D721Med (cell line): Measurements from ENCODE around the gene SMPX.

Source experiments
- DNase-seq: peaks from one replicate; pipeline ENCODE4 v3.0.0; 2011; ENCODE audit warnings: low spot score; ENCODE audit not compliant: insufficient read length
- FAIRE-seq: peaks from 2 replicates; lab custom pipeline; 2011; peaks lifted over from hg19 to GRCh38; lab: Jason Lieb, UNC
- TF ChIP-seq, protein P1 (sequence below): IDR thresholded peaks from 2 replicates; pipeline ENCODE4 v1.5.1; 2012; ENCODE audit warnings: mild to moderate bottlenecking, control low read depth; ENCODE audit not compliant: insufficient read depth; ENCODE audit errors: missing control alignments

Gene SMPX

DNA sequence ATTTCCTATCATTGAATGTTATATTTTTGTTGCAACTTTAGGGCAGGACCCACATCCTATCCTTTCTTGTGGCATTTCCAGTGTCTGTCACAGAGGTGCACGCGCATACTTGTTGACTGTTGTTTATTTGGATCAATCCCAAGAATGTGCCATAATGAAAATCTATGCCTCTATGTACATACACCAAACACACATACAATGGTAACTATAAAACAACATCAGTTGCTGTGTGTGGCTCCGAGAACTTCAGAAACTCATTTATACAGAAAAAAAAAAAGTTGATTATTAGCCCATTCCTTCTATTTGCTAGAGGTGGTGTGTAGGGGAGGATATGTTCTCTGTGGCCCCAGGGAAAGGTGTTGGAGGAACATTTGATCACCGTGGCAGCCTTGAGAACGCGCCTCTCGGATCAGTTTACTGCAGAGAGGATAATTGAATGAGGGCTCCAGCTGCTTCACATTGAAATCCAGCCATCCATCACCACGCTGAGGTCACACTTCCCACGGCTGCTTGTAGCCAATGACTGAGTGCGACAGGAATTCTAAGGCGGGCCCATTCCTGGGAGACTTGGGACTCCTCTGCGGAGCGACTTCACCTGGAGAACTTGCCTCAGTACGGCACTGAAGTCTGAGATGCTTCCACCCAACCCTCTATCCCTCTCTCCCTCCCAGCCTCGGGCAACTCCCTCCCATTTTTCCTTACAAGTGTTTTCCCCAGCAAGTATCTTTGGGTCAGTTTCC lies 19.5 kb downstream of the SMPX start:
- TF ChIP-seq, protein P1, sequence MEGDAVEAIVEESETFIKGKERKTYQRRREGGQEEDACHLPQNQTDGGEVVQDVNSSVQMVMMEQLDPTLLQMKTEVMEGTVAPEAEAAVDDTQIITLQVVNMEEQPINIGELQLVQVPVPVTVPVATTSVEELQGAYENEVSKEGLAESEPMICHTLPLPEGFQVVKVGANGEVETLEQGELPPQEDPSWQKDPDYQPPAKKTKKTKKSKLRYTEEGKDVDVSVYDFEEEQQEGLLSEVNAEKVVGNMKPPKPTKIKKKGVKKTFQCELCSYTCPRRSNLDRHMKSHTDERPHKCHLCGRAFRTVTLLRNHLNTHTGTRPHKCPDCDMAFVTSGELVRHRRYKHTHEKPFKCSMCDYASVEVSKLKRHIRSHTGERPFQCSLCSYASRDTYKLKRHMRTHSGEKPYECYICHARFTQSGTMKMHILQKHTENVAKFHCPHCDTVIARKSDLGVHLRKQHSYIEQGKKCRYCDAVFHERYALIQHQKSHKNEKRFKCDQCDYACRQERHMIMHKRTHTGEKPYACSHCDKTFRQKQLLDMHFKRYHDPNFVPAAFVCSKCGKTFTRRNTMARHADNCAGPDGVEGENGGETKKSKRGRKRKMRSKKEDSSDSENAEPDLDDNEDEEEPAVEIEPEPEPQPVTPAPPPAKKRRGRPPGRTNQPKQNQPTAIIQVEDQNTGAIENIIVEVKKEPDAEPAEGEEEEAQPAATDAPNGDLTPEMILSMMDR, result no peak
- FAIRE-seq, result no peak
- DNase-seq, result no peak

DNA sequence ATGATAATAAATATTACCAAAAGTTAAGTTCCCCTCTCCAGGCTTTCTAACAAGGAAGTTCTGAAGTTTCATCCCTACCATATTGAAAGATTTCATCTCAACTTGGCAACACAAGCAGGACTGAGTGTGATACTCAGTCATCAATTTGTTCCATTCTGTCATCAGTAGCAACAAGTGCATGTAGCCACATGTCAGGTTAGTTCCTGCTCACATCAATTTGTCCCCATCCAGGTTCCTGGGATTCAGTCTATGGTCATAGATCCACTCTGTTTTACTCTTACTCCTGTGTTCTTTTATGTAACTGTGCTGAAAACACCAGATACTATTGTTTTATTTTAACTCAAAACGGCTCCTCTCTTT lies 22.2 kb downstream of the SMPX start:
- FAIRE-seq (no peak), DNase-seq (no peak)
- TF ChIP-seq, protein P1, result no peak

DNA sequence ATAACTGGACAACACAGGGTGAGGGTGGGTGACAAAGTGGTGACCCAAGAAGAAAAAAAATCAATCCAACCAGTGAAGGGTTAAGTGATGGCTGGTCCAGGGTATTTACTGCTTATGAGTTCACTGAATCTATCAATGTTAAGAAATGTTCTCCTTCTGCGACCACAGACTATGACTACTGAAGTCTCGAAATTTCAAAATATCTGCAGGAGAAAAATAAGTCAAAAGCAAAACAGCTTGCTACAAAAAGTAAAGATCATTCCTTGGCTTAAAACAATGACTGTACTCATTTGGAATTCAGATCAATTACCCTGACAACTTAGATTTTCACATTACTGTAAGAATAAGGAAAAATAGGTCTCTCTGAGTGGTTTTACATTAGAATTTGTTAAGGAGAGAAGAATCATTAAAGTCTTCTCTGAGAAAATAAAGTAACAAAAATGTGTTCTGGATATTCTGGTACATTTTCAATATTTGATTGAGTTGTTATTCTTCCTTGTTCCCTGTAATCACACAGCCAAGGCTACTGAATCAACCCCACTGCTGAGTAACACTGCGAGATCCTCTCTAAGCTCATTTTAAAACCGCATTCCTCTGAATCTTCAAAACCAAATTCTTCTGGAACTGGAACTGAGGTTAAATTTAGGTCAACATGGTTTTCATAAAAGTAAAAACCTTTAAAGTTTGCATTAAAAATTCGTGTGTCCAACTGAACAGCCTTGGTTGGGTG lies 22.7 kb downstream of the SMPX start:
- TF ChIP-seq, protein P1, result no peak
- FAIRE-seq (no peak), DNase-seq (no peak)

DNA sequence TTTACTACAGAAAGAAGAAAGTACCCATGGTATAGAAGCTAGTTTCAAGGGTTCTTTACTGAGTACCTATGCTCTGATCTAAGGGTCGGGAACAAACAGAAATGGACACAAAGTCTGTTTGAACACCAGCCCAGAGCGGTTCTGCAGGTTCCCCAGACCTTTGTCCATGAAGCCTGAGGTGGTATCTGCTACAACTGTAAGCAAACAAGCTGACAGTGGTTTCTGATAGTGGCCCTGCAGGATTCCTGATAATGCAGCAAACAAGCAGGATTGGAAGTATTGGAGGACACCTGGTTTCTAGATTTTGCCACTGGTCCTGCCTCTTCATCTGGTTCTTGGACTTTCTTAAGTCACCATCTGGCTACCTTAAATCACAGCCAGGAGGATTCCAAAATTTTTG lies 23.7 kb downstream of the SMPX start:
- FAIRE-seq, result no peak
- TF ChIP-seq, protein P1, result no peak
- DNase-seq, result no peak

DNA sequence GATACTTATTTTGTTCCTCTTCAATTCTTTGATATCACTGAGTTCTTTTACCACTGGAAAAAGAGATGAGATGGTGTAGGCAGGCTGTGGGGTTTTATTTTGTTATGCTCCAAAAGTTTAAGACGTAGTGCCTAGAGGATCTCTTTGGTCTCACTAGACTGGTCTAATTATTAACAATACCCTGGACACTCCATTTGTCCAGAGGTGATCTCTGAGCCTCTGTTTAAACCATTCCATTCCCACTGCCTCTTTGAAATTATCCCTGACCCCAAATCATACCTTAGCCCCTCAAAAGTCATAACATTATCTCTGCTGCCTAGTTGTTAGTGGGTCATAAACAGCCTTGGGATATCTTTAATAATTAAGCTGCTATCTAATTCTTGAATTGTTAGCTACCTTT lies 24.2 kb downstream of the SMPX start:
- TF ChIP-seq, protein P1, result no peak
- DNase-seq (no peak), FAIRE-seq (no peak)

DNA sequence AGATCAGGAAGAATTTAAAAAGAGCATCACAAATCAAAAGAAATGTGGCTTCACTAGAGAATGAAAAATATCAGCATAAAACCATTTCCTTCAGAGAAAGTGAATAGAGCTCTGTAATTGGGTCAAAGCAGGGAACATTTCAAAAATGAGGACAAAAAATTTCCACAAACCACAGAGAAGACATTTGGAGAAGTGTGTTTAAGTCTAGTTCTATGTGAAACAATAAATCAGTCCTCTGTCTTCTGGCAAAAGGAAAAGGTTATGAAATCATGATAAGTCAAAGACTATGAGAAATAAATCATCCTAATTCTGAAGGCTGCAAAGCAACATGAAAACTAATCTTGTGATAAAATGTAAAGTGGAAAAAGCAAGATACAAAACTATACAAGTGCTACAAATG lies 27.9 kb downstream of the SMPX start:
- TF ChIP-seq, protein P1, result no peak
- no peak for FAIRE-seq

DNA sequence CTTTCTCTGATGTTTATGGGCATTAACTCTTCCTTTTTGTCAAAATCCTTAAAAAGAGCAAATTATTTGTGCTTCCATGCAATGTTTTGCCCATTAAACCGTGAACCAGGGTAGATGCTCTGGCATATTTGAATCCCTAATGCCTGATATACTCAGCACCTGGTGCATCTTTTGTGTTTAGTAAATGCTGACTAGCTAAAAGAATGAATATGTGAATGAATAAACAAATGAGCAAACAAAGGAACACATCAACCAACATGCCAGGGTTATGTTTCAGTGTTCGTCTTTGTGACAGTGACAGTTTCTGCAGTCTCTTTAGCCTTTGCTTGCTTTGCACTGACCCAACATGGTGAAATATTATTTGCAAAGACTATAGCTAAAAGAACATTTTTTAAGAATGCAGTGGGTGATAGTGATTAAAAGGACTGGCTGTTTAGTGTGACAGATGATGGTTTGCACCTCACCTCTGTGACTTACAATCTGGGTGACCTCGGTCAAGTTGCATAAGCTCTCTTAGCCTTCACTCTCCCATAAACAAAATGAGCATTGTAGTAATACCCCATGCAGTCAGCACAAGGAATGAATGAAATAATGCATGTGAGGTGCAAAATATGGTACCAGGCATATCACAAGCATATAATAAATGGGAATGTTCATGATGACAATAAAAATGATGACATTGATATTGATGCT lies 29.5 kb downstream of the SMPX start:
- TF ChIP-seq, protein P1, result no peak
- no peak for DNase-seq
- FAIRE-seq, result no peak

More for the DNA sequence above, 27.9 kb downstream of the SMPX start:
- no peak for DNase-seq
